Measurements from ENCODE around the gene MN1.

Gene MN1

DNA sequence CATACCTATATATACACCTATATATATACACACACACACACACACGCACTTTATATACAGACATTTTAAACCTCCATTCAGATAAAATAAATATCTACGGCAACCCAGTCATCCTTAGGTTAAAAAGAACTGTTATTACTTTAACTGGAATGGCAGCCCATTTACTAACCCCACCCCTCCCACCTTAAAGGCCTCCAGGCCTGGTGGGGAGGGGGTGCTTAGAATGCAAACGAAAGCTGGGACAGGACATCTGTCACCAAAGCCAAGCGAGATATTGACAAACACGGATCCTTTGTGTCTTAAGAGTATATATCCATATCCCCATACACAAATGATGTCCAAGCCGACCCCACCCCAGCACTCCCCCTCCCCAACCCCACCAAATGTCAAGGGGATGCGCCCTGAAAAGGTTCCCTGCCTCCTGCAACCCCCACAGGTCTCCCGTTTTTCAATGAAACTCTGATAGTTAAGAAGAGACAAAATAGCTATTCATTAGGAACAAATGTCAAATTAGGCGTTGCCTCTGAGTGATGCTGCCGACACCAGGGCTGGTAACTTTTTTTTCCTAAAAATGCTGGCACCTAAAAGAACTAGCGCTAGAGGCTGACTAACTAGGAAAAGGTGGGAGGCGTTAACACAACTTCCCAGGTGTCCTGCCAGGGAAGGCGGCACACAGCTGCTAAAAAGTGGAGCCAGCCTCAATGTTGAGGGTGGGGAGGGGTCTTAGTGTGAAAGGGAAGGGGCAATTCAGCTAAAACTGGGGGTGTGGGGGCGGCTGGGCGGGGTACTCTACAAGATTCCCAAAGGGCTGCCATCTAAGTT lies 5.6 kb downstream of the MN1 start:
- DNase-seq (ENCODE audit: low read depth) = no peak
- H3K4me3 ChIP-seq (ENCODE audit: low read depth, low read length) = no peak overlapping the region
- TF ChIP-seq, protein P1, sequence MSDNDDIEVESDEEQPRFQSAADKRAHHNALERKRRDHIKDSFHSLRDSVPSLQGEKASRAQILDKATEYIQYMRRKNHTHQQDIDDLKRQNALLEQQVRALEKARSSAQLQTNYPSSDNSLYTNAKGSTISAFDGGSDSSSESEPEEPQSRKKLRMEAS (IDR thresholded peaks at IDR 0.05; ENCODE audit: low read depth, low read length) = no peak
- TF ChIP-seq, protein P2, sequence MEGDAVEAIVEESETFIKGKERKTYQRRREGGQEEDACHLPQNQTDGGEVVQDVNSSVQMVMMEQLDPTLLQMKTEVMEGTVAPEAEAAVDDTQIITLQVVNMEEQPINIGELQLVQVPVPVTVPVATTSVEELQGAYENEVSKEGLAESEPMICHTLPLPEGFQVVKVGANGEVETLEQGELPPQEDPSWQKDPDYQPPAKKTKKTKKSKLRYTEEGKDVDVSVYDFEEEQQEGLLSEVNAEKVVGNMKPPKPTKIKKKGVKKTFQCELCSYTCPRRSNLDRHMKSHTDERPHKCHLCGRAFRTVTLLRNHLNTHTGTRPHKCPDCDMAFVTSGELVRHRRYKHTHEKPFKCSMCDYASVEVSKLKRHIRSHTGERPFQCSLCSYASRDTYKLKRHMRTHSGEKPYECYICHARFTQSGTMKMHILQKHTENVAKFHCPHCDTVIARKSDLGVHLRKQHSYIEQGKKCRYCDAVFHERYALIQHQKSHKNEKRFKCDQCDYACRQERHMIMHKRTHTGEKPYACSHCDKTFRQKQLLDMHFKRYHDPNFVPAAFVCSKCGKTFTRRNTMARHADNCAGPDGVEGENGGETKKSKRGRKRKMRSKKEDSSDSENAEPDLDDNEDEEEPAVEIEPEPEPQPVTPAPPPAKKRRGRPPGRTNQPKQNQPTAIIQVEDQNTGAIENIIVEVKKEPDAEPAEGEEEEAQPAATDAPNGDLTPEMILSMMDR (IDR thresholded peaks at IDR 0.05; ENCODE audit: low read depth, low read length) = no peak
- TF ChIP-seq POLR2A (IDR thresholded peaks at IDR 0.05; ENCODE audit: extremely low read depth, insufficient read length) = no peak
- TF ChIP-seq MYC (IDR thresholded peaks at IDR 0.05; ENCODE audit: low read depth, low read length) = no peak

DNA sequence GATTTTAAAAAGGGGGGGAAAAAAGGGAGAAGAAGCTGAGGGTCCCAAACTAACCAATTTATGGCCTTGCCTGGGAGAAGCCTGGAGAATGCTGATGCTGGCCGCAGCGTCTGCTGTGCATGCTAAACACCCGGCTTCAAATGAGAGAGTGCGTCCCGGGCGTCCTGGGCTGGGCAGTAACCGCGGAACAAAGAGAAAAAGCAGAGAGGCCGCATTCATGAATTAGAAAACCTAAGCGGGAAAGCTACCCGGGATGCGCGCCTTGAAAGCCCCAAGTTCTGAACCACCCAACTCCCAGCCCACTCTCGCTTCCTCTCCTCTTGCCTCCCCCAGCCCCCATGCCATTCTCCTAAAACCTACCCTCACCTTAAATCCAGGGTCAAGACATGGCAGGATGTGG lies 6.5 kb downstream of the MN1 start:
- DNase-seq (ENCODE audit: low read depth) = no peak
- H3K4me3 ChIP-seq (ENCODE audit: low read depth, low read length) = no peak overlapping the region
- TF ChIP-seq, protein P2 (IDR thresholded peaks at IDR 0.05; ENCODE audit: low read depth, low read length) = no peak
- TF ChIP-seq, protein P1 (IDR thresholded peaks at IDR 0.05; ENCODE audit: low read depth, low read length) = no peak

DNA sequence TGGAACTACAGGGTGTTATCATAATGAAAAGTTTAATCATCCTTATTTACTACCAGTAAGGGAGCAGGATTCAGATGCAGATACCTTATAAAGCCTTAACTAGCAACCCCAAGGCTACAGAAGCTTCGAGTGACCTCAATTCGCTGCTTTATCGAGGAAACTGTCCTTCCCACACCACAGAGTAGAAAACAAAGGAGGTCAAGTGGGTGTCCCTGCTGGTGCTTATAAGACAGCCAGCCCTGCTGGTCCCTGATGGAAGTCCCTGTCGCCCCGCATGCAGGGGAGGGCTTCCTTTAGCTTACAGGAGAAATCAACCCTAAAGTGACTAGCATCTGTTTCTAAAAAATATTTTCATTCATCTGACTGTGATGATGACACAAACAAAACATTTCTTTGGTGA lies 7.3 kb downstream of the MN1 start:
- TF ChIP-seq, protein P2 (IDR thresholded peaks at IDR 0.05; ENCODE audit: low read depth, low read length) = no peak
- no peak for TF ChIP-seq MYC (IDR thresholded peaks at IDR 0.05; ENCODE audit: low read depth, low read length)
- no peak for TF ChIP-seq POLR2A (IDR thresholded peaks at IDR 0.05; ENCODE audit: extremely low read depth, insufficient read length)
- TF ChIP-seq, protein P1 (IDR thresholded peaks at IDR 0.05; ENCODE audit: low read depth, low read length) = no peak
- DNase-seq (ENCODE audit: low read depth) = no peak
- H3K4me3 ChIP-seq (ENCODE audit: low read depth, low read length) = no peak overlapping the region

DNA sequence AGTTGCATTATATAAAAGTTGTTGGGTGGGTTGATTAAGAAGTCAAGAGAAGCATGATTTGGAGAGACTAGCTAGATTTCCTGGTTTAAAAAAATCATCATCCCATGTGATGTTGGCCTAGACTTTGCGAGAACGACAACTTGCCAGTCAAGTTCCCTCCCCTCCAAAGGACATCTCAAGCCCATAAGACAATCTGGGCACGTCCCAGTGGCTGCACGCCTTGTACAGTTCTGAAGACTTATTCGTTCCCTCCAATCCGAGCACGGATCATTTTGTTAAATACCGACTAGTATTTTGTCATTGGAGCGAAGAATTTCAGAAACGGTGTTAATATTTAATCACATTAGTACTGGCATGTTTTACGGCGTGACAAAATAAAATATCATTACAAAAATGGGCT lies 8.0 kb downstream of the MN1 start:
- TF ChIP-seq MYC (IDR thresholded peaks at IDR 0.05; ENCODE audit: low read depth, low read length) (no peak), POLR2A (IDR thresholded peaks at IDR 0.05; ENCODE audit: extremely low read depth, insufficient read length) (no peak)
- TF ChIP-seq, protein P1 (IDR thresholded peaks at IDR 0.05; ENCODE audit: low read depth, low read length) = no peak
- DNase-seq (ENCODE audit: low read depth) = no peak
- H3K4me3 ChIP-seq (ENCODE audit: low read depth, low read length) = no peak overlapping the region

DNA sequence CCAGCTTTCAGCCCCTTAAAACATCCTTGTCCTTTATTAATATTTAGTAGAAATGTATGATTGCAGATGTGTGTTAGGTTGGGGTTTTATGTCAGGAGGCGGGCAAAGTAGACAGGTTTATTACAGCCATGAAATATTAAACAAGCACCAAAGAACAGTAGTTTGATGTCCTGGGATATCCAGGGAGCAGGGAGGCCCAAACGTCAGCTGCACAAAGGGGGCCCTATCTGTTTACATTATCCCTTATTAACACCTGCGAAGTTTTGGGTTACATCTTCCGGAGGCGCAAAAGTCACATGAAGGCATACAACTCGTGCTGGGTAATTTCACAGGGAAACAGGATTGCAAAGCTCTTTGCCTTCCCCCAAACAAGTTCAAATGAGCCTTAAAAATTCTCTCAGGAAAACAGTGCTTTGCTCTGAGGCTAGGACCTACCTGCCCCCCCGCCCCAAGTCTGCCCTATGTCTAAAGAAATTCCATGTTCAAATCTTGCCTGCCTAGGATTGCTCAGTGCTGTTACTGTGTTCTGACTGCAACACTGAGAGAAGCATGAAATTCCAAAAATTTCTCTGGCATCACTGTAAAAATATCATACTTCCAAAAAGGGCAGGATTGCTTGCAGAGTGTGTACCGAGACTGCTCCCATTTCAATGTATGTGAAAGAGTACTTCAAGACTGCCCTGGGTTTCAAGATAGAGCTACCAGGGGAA lies 8.9 kb downstream of the MN1 start:
- H3K4me3 ChIP-seq (ENCODE audit: low read depth, low read length) = no peak overlapping the region
- TF ChIP-seq, protein P1 (IDR thresholded peaks at IDR 0.05; ENCODE audit: low read depth, low read length) = no peak
- TF ChIP-seq POLR2A (IDR thresholded peaks at IDR 0.05; ENCODE audit: extremely low read depth, insufficient read length) = no peak
- no peak for TF ChIP-seq MYC (IDR thresholded peaks at IDR 0.05; ENCODE audit: low read depth, low read length)
- TF ChIP-seq, protein P2 (IDR thresholded peaks at IDR 0.05; ENCODE audit: low read depth, low read length) = no peak
- DNase-seq (ENCODE audit: low read depth) = no peak

DNA sequence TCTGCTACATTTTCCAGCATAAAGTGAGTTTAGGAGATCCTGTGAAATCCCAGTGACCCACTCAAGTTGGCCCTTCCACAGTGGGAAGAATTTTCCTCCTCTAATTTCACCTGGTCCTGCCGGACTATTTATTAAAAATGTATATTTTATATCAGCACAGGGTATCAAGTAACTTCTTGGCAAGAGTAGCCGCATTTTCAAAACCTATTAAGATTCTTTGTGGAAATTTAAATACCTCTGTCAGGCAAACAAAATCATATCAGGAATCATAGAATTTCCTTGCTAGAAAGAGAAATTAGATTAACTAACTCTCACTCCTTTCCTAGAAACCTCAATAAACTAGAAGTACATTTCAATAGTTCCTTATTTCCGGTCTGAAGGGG lies 9.7 kb downstream of the MN1 start:
- TF ChIP-seq, protein P2 (IDR thresholded peaks at IDR 0.05; ENCODE audit: low read depth, low read length) = no peak
- TF ChIP-seq, protein P1 (IDR thresholded peaks at IDR 0.05; ENCODE audit: low read depth, low read length) = no peak
- TF ChIP-seq POLR2A (IDR thresholded peaks at IDR 0.05; ENCODE audit: extremely low read depth, insufficient read length) (no peak), MYC (IDR thresholded peaks at IDR 0.05; ENCODE audit: low read depth, low read length) (no peak)
- DNase-seq (ENCODE audit: low read depth) = no peak
- H3K4me3 ChIP-seq (ENCODE audit: low read depth, low read length) = no peak overlapping the region

Measured in NB4 (cell line).